ENCODE results near the gene CRB2. TPM values are rescaled to one million over a fixed set of nuclear protein-coding genes. Genes with fewer than 3 reads are reported as not detected.

The CRB2 gene
- total and polyA plus RNA-seq, 3 donors from 2014 or later: 0.63 to 3.4 (median 0.68) TPM

GRCh38 chr9:123334639-123335038 lies 21.4 kb upstream of the CRB2 start:
- intact Hi-C loops (cut with DNase I; ENCODE audit: low total_unique reads): no loop called here
- 96 to 98% methylated on average over 3 of the region's 3 CpGs for WGBS, 2 donors

GRCh38 chr9:123335193-123335985 lies 20.6 kb upstream of the CRB2 start:
- no peak overlapping the region for H3K27ac ChIP-seq
- intact Hi-C loops (cut with DNase I; ENCODE audit: low total_unique reads): no loop called here
- no peaks in the 10 kb centered on the region for H3K27me3 ChIP-seq
- no peaks in the 10 kb centered on the region for H3K9me3 ChIP-seq
- TF ChIP-seq POLR2A (IDR thresholded peaks at IDR 0.05): no peak
- no peak for TF ChIP-seq CTCF (IDR thresholded peaks at IDR 0.05)
- no peaks in the 10 kb centered on the region for H3K36me3 ChIP-seq (ENCODE audit: low read depth, missing control alignments)
- WGBS, 2 donors: 43 to 65% methylated on average over 9 of the region's 9 CpGs
- H3K4me3 ChIP-seq: no peak overlapping the region
- peaks cover 9% of the 10 kb centered on the region for H3K4me1 ChIP-seq
- peak; percentile 40 for DNase-seq

More at GRCh38 chr9:123334639-123335038, 21.4 kb upstream of the CRB2 start:
- no peak for DNase-seq
- TF ChIP-seq POLR2A (IDR thresholded peaks at IDR 0.05): no peak
- TF ChIP-seq CTCF (IDR thresholded peaks at IDR 0.05): no peak
- Histone ChIP-seq H3K4me1 (peaks cover 6% of the 10 kb centered on the region), H3K27me3 (no peaks in the 10 kb centered on the region), H3K36me3 (ENCODE audit: low read depth, missing control alignments) (no peaks in the 10 kb centered on the region), H3K9me3 (no peaks in the 10 kb centered on the region), H3K4me3 (no peak overlapping the region), H3K27ac (no peak overlapping the region)

- H3K27ac ChIP-seq: no peak overlapping the region
- no peaks in the 10 kb centered on the region for H3K36me3 ChIP-seq (ENCODE audit: low read depth, missing control alignments)
- intact Hi-C loops (cut with DNase I; ENCODE audit: low total_unique reads): no loop called here
- no peaks in the 10 kb centered on the region for H3K9me3 ChIP-seq
- no peak overlapping the region for H3K4me3 ChIP-seq
- H3K4me1 ChIP-seq: peaks cover 10% of the 10 kb centered on the region
- no peaks in the 10 kb centered on the region for H3K27me3 ChIP-seq
- DNase-seq: no peak
- 71 to 81% methylated on average over 6 of the region's 6 CpGs for WGBS, 2 donors
- no peak for TF ChIP-seq POLR2A (IDR thresholded peaks at IDR 0.05)
- TF ChIP-seq CTCF (IDR thresholded peaks at IDR 0.05): no peak
Observed at GRCh38 chr9:123335986-123336329, 20.0 kb upstream of the CRB2 start.

GRCh38 chr9:123336449-123336848 lies 19.5 kb upstream of the CRB2 start:
- Histone ChIP-seq H3K4me1 (peaks cover 10% of the 10 kb centered on the region), H3K36me3 (ENCODE audit: low read depth, missing control alignments) (no peaks in the 10 kb centered on the region), H3K27ac (no peak overlapping the region), H3K27me3 (no peaks in the 10 kb centered on the region), H3K9me3 (no peaks in the 10 kb centered on the region), H3K4me3 (no peak overlapping the region)
- intact Hi-C loops (cut with DNase I; ENCODE audit: low total_unique reads): no loop called here
- DNase-seq: no peak
- WGBS, 2 donors: 77 to 82% methylated on average over 3 of the region's 3 CpGs
- TF ChIP-seq POLR2A (IDR thresholded peaks at IDR 0.05) (no peak), CTCF (IDR thresholded peaks at IDR 0.05) (no peak)

- Histone ChIP-seq H3K4me1 (peaks cover 10% of the 10 kb centered on the region), H3K36me3 (ENCODE audit: low read depth, missing control alignments) (no peaks in the 10 kb centered on the region), H3K27me3 (no peaks in the 10 kb centered on the region), H3K9me3 (no peaks in the 10 kb centered on the region), H3K4me3 (no peak overlapping the region), H3K27ac (no peak overlapping the region)
- intact Hi-C loops (cut with DNase I; ENCODE audit: low total_unique reads): no loop called here
- no peak for DNase-seq
- no peak for TF ChIP-seq CTCF (IDR thresholded peaks at IDR 0.05)
- no peak for TF ChIP-seq POLR2A (IDR thresholded peaks at IDR 0.05)
Observed at GRCh38 chr9:123336959-123337358, 19.0 kb upstream of the CRB2 start.
